HG02885 (cell line): ENCODE data around the gene BPGM.
A peak's percentile ranks its signal among the peaks of the same experiment; 100 is the strongest.

Experiments used
- ATAC-seq: cut with Tn5 transposase; IDR thresholded peaks from one replicate; pipeline ENCODE4 v1.9.1; 2021; ENCODE audit warnings: mild to moderate bottlenecking; ENCODE audit not compliant: unreplicated experiment, poor library complexity

BPGM gene

GRCh38 chr7:134646425-134647305 lies at the start of gene BPGM:
Gene BPGM, plus strand, starts transcription at chr7:134646853. Its CDS starts 14,655 bp downstream, at chr7:134661508.
- ATAC-seq: peak; percentile 98

- no peak for ATAC-seq
These were observed 47.3 kb upstream of the BPGM start for GRCh38 chr7:134599371-134599770.

- no peak for ATAC-seq
These were observed 45.2 kb upstream of the BPGM start for GRCh38 chr7:134601459-134601858.

DNA sequence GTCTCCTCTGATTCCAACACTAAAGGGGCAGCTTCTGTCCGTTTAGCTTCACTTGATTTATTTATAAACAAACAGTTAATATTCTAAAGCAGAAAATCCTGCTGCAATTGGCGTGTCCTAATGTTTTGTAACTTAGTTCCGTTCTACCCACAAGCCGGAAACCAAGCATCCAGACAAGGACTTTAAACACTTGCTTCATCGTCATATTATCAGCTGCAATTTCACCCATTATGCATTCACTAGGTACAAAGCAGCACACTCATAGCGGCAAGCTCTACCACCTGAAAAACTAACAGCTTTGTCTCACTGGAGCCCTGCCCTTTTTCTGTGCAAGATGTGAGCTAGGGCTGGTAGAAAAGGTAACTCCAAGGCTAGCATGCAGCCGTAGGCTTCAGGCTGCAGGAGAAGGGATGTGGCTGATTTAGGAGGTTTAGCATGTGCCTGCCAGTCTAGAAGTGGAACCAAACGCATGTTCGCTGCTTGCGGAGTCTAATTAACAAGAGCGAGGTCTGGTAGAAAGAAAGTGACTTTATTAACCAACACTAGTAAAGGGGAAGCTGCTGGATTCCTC lies 43.7 kb upstream of the BPGM start:
- no peak for ATAC-seq

- peak; percentile 82 for ATAC-seq
These were observed 40.4 kb upstream of the BPGM start for GRCh38 chr7:134605978-134606923.

DNA sequence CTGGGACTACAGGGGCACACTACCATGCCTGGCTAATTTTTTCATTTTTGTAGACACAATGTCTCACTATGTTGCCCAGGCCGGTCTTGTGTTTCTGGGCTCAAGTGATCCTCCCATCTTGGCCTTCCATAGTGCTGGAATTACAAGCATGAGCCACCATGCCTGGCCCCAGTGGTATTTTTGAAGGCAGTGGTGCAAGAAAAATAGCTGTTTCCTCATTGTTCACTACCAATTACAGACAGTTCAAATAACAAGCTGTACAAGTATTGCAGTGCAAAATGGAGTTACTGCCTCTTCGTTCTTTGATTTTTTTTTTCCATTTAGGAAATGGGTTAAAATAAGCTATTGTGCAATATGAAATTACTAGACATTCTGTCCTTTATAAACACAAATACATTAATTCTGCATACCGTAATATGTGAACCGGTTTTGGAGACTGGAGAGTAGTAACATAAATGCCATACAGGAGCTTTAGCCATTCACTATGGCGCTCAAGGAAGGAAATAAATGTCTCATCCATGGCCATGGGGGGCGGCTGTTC lies 35.0 kb upstream of the BPGM start:
- no peak for ATAC-seq

DNA sequence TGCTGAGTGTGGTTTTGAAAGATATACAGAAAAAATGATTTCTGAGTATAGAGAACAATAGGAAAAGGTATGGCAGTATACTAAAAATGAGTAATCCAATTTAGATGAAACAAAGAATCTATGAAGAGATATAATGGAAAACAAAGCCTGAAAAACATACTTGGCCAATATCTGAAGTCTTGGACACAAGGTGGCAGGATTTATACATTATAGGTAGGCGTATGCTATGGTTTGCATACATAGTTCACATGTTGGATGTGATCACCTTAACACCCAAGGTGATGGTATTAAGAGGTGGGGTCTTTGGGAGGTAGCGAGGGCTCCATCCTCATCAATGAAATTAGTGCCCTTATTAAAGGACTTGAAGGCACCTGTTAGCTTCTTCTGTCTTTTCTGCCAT lies 34.5 kb upstream of the BPGM start:
- ATAC-seq: no peak

- ATAC-seq: no peak
These were observed 32.9 kb upstream of the BPGM start for GRCh38 chr7:134613623-134614347.

DNA sequence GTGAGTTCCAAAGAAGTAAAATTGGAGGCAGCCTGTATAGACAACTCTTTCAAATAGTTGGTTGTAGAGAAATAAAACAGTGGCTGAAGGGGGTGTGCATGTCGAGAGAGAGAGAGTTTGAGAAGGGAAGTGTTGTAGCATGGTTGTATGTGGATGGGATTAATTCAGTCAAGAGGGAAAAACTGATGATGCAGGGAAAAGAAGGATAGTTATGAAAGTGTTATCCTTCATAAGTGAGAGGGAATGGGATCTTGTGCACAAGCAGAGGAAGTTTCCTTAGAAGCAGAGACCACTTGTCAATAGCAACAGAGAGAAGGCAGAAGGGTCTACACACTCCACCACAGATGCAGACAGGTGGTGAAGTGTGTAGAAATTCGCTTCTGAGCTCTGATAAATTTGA lies 30.0 kb upstream of the BPGM start:
- no peak for ATAC-seq

DNA sequence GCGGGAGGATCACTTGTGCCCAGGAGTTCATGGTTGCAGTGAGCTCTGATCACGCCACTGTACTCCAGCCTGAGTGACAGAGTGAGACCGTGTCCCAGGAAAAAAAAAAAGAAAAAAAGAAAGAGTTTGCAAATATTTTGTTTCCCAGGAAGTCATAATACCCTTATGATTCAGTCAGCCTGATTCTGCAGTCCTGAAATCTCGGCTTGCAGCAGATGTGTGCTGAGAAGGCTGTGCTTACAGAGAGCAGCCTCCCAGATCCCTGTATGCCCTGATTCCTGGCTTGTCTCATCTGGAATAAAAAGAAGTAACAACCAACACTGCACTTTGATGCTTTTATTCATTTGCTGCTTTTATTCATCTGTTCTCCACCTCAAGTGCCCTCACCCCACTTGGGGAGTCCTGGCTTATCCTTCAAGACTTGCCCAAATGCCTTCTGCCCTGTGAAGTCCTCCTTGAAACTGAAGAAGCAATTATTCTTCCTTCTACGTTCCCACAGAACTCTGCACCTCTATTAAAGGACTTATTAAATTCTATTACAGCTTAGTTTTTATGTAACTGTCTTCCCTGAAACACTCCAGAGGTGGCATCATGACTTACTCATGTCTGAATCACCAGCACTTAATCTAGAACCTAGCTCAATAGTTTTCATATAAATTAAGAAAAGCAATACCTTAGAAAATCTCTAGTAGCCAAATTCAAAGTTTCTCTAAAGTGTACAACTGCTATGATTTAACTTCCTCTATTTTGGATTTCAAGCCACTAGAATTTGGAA lies 27.7 kb upstream of the BPGM start:
- ATAC-seq: no peak

- no peak for ATAC-seq
These were observed 26.9 kb upstream of the BPGM start for GRCh38 chr7:134619627-134620331.

DNA sequence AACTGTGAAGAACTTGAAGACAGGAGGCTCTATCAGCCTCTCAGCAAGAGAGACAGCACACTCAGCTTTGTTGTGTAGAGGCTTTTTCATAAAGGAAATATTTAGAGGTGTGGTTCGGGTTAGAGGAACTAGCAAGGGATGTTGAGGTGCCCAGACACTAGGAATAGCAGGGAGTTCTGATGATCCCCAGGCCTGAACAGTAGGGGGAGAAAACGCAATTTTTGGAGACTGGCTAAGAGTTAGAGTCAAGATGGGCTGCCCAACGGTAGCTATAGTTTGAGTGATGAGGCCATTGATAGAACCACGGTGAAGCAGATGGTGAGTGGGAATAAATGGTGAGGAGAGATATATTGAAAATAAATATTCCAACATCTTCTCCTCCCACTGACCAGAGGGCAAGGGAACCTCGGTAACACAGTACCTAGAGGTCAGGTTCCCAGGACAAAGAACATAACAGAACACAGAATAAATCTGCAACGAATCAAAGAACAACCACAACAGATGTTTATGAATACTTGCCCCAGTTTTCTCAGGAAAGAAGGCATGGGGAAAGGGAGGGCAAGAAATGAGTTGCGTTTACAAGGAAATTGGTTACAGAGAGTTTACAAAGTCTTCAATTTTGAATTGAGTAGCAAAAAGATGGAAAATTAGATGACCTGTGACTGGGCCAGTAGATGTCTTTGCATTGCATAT lies 24.2 kb upstream of the BPGM start:
- ATAC-seq: no peak

- no peak for ATAC-seq
These were observed 23.5 kb upstream of the BPGM start for GRCh38 chr7:134623193-134623592.

- ATAC-seq: no peak
These were observed 21.1 kb upstream of the BPGM start for GRCh38 chr7:134625550-134625949.

- no peak for ATAC-seq
These were observed 19.4 kb upstream of the BPGM start for GRCh38 chr7:134627109-134627774.

DNA sequence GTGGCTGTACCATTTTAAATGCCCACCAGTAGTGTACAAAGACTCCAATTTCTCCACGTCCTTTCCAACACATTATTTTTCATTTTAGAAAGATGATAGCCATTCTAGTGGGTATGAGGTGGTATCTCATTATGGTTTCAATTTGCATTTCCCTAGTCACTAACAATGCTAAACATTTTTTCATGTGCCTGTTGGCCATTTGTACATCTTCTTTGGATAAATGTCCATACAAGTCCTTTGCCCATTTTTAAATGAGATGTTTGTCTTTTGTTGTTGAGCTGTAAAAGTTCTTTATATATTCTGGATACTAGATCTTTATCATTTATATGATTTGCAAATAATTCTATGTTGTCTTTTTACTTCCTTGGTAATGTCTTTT lies 18.9 kb upstream of the BPGM start:
- ATAC-seq: no peak

DNA sequence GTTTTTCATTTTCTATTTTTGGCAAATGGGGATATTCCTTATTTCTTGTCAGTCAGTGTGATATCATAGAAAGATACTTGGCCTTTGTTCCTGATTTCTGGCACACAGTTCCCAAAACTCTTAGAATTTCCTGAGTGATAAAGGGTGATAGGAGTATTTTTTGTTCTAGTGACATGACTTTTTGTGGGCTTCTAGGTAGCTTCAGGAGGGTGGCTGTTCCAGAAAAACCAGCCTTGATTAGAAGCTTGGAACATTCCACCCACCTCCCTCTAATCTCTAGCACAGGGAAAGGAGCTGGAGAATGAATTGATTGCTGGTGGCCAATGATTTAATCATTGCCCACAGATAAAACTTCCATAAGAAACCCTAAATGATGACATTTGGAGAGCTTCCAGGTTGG lies 17.2 kb upstream of the BPGM start:
- no peak for ATAC-seq

- no peak for ATAC-seq
These were observed 16.4 kb upstream of the BPGM start for GRCh38 chr7:134630237-134630636.
